NK-92 treated with Interleukin-12 subunit alpha and Interleukin-12 subunit beta, amount 100 ng/mL, for 24 hours (cell line): ENCODE results near the gene SIGLEC10.

Experiments
- DNase-seq: peaks from one replicate; lab custom pipeline; 2025; lab: John Stamatoyannopoulos, UW

The SIGLEC10 gene

DNA sequence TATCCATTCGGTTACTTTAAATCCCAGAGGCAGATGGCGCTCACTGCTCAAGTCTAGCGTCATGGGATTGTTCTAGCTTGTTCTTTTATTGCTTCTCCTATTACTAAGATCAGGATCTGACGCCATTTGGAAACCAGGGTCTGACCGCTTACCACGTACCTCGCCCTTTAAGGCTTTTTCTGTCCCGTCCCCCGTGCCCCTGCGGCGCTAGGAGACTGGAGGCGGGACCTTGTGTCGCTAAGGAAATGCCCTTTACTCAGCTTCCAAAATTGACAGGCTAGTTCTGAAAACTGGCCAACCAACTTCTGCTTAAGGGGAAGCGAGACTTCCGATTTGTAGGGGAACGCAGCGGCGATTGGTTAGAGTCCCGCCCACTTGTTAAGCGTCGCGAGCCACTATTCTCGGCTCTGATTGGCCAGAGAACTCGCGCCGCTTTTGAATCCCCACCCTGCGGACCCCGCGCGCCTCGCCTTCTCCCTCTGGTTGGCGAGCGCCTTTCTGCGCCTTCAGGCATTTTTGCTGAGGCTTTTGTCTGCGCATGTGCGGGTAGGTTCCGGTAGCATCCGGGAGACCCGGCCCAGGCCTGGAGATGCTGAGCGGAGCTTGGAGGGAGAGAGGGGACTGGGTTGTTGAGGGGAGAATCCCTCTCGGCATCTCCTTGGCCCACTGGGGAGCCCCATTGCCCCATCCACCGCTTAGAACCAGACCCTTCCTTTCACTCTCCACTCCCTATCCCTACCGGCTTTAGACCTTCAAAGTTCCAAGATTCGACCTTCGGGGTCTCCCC lies 23.2 kb downstream of the SIGLEC10 start:
- peak; percentile 99 for DNase-seq

DNA sequence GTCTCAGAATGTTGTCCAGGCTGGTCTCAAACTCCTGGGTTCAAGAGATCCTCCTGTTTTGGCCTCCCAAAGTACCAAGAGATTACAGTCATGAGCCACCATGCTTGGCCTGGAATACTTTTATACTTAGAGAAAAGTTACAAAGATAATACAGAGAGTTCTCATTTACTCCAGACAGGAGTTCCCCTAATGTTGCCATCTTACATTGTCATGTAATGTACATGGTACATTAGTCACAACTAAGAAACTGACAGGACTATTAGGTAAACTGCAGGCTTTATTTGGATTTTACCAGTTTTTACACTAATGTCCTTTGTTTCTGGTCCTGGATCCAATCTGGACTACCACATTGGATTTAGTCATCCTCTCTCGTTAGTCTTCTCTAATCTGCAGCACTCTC lies 24.7 kb downstream of the SIGLEC10 start:
- DNase-seq: no peak

- no peak for DNase-seq
Measured at GRCh38 chr19:51391073-51391611, 26.3 kb downstream of the SIGLEC10 start.

DNA sequence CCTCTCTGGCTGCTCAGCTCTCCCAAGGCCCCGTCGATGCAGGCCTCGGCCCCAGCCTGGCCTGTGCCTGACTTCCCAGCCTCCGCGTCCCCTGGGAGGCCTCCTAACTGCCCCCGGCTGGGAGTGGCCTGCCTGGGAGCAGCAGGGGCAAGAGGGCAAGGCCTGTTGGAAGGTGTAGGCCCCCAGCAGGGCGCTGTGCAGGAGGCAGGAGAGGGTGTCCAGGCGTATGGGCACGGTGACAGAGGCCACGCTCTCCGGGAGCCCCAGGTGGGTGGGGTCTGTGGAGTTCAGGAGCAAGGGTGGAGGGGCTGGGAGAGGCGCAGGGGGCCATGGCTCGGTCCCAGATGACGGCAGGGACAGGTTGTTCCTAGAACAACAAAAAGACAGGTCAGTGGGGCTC lies 28.3 kb downstream of the SIGLEC10 start:
- no peak for DNase-seq

DNA sequence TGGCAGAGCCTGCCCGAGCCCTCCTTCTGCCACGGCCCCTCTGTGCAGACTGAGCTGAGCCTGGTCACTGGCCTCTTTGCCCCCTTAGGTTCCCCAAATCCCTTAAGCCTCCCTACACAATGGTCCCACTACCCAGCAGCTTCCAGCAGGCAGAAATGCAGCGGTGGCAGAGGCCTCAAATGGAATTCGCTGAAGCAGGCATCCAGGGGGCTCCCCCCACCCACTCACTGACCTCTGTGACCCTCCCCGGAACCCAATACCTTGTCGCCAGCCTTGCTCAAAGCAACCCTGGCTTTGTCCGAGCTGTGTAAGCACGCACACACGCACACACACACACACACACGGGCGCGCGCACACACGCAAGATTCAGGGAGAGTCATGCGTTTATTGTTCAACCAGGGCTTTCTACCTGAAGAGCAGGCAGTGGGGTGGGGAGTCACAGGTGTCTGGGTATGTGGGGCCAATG lies 29.5 kb downstream of the SIGLEC10 start, which contains the start of gene LIM2:
Gene LIM2, minus strand, starts transcription at position 51 of the 466 bp plus-strand sequence. CDS start 531 bp downstream, outside the sequence.
- DNase-seq: no peak

GRCh38 chr19:51386882-51387520 lies 30.4 kb downstream of the SIGLEC10 start:
- peak; percentile 59 for DNase-seq

- DNase-seq: no peak
Measured at GRCh38 chr19:51382004-51382403, 35.4 kb downstream of the SIGLEC10 start.

- no peak for DNase-seq
Measured at GRCh38 chr19:51380379-51380778, 37.1 kb downstream of the SIGLEC10 start.

GRCh38 chr19:51377422-51377821 lies 40.0 kb downstream of the SIGLEC10 start:
- DNase-seq: no peak

GRCh38 chr19:51375504-51376221 lies 41.8 kb downstream of the SIGLEC10 start:
- DNase-seq: peak; percentile 44

DNA sequence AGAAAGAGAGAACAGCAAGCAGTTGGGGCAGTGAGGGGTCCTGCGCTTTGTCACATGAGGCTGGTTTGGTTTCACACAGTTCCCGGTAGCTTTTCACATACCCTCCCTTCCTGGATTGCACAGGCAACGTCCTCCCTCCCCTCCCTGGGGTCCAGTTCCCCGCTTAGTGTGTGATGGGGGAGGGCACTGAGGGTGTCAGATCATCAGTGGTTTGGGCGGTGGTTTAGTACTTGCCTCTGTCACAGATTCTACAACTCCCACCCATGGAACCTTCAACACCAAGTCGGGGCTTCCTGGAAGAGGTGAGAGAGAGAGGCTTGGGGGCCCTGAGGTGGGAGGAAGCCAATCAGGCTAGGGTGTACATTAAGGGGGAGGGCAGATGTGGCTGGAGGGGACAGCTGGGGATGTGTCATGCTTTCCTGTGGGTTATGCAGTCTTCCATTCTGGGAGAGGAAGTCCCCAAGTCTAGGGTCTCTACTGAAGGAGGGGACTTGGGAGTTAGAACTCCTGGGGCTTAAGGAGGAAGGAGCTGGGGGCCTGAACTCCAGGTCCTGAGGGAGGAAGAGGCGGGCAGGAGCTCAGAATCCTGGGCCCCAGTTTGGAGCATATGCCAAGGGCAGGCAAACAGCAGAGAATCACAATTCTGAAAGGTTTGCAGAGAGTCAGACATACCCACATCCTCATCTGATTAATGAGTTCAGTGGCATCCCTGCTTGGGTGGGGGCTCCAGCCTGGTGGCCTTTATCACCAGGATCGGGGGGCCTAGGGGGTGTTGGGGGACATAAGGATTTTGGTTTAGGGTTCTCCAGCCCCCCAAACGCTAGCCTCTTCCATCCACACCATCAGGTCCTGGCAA lies 44.6 kb downstream of the SIGLEC10 start, which contains the start of gene NKG7:
Gene NKG7, minus strand, starts transcription at position 6 of the 856 bp plus-strand sequence. CDS start 119 bp downstream, outside the sequence.
- DNase-seq: peak; percentile 95

DNA sequence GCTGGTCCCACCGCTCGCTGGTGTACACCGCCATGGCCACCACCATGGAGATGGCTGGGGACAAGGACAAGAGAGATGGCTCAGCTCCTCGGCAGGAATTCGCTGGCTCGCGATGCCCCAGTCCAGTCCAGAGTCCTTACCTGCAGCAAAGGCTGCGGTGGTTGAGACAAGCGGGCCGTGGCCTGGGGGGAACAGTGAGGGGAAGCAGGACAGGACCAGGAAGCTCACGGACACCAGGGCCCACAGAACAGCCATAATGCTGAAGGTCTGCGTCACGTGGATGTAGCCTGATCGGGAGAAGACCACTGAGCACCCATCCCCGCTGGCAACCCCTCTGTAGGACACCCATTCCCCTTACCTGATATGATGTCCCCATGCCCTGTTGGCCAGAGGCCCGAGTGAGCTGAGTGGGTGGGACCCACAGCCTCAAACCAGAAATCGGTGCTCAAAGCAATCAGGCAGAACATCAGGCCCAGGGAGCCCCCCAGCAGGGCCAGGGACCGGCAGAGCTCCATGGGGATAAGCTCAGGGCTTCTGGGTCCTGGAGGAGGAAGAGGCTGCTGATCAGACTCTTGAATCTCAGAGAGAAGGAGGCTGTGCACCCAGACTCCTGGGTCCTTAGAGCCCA lies 45.3 kb downstream of the SIGLEC10 start:
- no peak for DNase-seq

DNA sequence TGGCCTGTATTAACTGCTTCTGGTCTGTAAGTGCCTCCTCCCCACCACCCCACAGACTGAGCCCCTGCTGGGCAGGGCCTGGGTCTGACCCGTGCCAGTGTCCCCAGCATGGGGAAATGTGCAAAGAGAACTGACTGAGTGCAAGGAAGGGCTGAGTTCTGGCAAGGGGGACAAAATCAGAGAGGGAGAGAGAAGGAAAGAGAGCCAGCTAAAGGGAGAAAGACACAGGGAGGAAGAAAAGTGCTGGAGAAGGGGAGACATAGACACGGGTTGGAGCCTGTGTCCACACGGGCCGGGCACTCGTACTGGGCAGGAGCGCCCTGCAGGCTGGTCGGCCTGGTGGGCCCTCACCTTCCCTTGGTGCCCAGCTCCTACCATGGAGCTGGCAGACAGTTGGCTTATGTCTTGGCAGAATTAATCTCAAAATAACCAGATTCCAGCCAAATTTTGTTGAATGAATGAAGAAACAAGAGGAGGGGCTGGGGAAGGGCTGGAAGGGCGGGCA lies 46.2 kb downstream of the SIGLEC10 start:
- DNase-seq: no peak

DNA sequence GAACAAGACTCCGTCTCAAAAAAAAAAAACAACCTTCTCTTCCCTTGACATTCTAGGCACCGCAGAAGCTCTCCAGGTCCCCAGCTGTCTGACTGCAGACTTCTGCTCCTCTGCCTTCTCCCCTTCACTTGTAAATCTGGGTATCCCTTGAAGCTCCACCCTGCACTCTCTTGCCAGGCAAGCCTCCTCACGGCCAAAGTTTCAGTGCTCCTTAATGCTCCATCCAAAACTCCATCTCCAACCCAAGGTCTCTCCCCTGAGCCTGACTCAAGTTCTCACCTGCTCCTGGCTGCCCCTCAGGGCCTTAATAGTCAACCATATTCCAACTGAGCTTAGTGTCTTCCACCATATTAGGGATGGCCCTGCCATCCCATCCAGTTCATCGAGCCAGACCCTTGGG lies 47.2 kb downstream of the SIGLEC10 start:
- DNase-seq: no peak

- peak; percentile 84 for DNase-seq
Measured at GRCh38 chr19:51368366-51369282, 48.8 kb downstream of the SIGLEC10 start, which contains the start of gene CLDND2. TSS of gene CLDND2 (minus strand) at chr19:51369003. CDS start at chr19:51368577, 426 bp downstream.

DNA sequence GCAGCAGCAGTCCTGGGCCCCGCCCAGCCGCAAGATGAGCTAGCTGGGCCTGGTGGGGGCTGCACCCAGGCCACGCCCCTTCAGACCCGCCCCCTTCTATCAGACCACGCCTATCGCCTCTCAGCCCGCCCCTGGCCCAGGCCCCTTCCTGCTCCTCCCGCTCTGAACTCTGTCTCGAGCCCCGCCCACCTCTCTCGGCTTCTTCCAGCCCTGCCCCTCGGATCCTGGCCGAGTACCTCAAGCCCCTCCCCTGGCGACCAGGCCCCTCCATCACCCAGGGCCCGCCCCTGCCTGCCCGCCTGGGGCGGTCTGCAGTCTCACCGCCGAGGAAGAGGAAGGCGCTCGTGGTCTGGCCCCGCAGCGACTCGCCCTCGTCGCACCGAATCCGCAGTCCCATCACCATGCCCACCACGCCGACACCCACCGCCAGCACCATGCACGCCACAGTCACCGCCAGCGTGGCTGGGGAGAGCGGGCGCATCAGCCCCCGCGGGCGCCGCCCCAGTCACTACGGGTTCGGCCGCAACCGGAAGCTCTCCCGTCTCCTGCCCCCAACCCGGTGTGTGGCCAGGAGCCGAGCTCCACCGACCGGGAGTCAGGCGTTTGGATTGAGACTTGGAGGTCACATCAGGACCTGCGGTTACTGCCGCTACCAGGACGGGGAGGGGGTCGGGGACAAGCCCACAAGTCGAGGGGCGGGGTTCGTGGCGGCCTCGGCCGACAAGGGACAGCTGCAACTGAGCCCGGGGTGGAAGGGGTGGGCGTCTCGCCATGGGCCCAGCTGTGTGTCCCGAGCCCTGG lies 49.7 kb downstream of the SIGLEC10 start:
- DNase-seq: peak; percentile 100

DNA sequence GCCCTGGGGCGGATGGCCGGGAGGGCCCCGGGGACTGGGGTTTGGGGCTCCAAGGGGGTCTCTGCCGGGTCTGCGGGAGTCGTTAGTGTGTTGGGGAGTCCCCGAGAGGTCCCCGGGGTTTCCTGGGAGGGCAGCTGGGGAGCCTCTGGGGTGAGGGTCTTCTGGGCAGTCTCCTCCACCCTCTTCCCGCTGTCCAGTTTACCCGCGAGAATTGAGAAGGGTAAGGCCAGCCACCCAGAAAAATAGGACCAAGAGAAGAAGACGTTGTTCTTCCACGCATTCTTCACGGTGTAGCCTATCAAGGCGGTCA lies 50.2 kb downstream of the SIGLEC10 start:
- DNase-seq: no peak

- DNase-seq: peak; percentile 98
Measured at GRCh38 chr19:51366389-51367254, 50.8 kb downstream of the SIGLEC10 start.
